WTC11 (cell line): Measurements from ENCODE around the gene CAB39L. TPM values are rescaled to one million over a fixed set of nuclear protein-coding genes. Genes with fewer than 3 reads are reported as not detected.
A peak's percentile ranks its signal among the peaks of the same experiment; 100 is the strongest.

Experiments used
- ATAC-seq: fragments of 200-7000 bp; cut with Tn5 transposase; 2 replicates; pipeline ENCODE4 v1.10.0; 2021; ENCODE audit warnings: mild to moderate bottlenecking, moderate library complexity
- CTCF ChIA-PET: fragments of 300-600 bp; sonication (Branson Sonifier 250); formaldehyde crosslinking; loops from one replicate; lab custom pipeline; 2021; ENCODE audit warnings: antibody characterized with exemption; lab: Charles Lee
- POLR2A ChIA-PET: fragments of 350-600 bp; sonication (Branson Sonifier 250); formaldehyde crosslinking; loops from one replicate; lab custom pipeline; 2021; ENCODE audit warnings: antibody characterized with exemption; lab: Charles Lee
- DNase-seq: peaks from one replicate; pipeline ENCODE4 v3.0.0; 2021; ENCODE audit warnings: low spot score
- H3K27ac Mint-ChIP-seq: 2 replicates; pipeline ENCODE4 v1.8.0; 2021; ENCODE audit warnings: mixed read lengths
- H3K27me3 Mint-ChIP-seq: 2 replicates; pipeline ENCODE4 v1.8.0; 2021; ENCODE audit warnings: low read depth, mild to moderate bottlenecking, moderate library complexity, mixed read lengths
- H3K36me3 Mint-ChIP-seq: 2 replicates; pipeline ENCODE4 v1.8.0; 2021; ENCODE audit warnings: mixed read lengths
- H3K4me1 Mint-ChIP-seq: 2 replicates; pipeline ENCODE4 v1.8.0; 2022; ENCODE audit warnings: mixed read lengths
- H3K4me3 Mint-ChIP-seq: 2 replicates; pipeline ENCODE4 v1.8.0; 2021; ENCODE audit warnings: mild to moderate bottlenecking, moderate library complexity, mixed read lengths
- H3K9me3 Mint-ChIP-seq: 2 replicates; pipeline ENCODE4 v1.8.0; 2021; ENCODE audit warnings: mixed read lengths
- ATF1 ChIP-seq: sonication (generic); formaldehyde crosslinking; IDR thresholded peaks from 2 replicates; pipeline ENCODE4 v1.8.1; 2023; ENCODE audit warnings: mild to moderate bottlenecking, moderate library complexity, missing genetic modification reagents
- ATF6 ChIP-seq: sonication (generic); formaldehyde crosslinking; IDR thresholded peaks from 2 replicates; pipeline ENCODE4 v1.8.1; 2023; ENCODE audit warnings: mild to moderate bottlenecking, missing genetic modification reagents
- CDX4 ChIP-seq: fragments of 250-450 bp; sonication (Bioruptor Pico); IDR thresholded peaks from 2 replicates; pipeline ENCODE4 v1.9.0; 2021; ENCODE audit warnings: moderate library complexity, mild to moderate bottlenecking, inconsistent platforms, borderline replicate concordance
- CREB1 ChIP-seq: sonication (generic); formaldehyde crosslinking; IDR thresholded peaks from 2 replicates; pipeline ENCODE4 v1.8.0; 2023; ENCODE audit warnings: mild to moderate bottlenecking, missing genetic modification reagents
- CREM ChIP-seq: sonication (generic); formaldehyde crosslinking; IDR thresholded peaks from 2 replicates; pipeline ENCODE4 v1.8.1; 2022; ENCODE audit warnings: mild to moderate bottlenecking, missing genetic modification reagents, moderate library complexity
- GTF2I ChIP-seq: fragments of 250-450 bp; sonication (Bioruptor Pico); conservative IDR thresholded peaks from 2 replicates; pipeline ENCODE4 v1.4.0; 2021; ENCODE audit warnings: mild to moderate bottlenecking
- MYBL2 ChIP-seq: sonication (generic); formaldehyde crosslinking; IDR thresholded peaks from 2 replicates; pipeline ENCODE4 v1.8.1; 2023; ENCODE audit warnings: mild to moderate bottlenecking, moderate library complexity, missing genetic modification reagents
- NFYB ChIP-seq: sonication (generic); formaldehyde crosslinking; conservative IDR thresholded peaks from 2 replicates; pipeline ENCODE4 v1.8.0; 2022; ENCODE audit warnings: low read depth, missing genetic modification reagents
- NR3C1 ChIP-seq: sonication (generic); formaldehyde crosslinking; conservative IDR thresholded peaks from 2 replicates; pipeline ENCODE4 v1.8.1; 2023; ENCODE audit warnings: low read depth, mild to moderate bottlenecking, missing genetic modification reagents
- SOX15 ChIP-seq: fragments of 250-450 bp; sonication (Bioruptor Pico); IDR thresholded peaks from 2 replicates; pipeline ENCODE4 v1.9.0; 2021; ENCODE audit warnings: mild to moderate bottlenecking
- SP1 ChIP-seq: sonication (generic); formaldehyde crosslinking; conservative IDR thresholded peaks from 2 replicates; pipeline ENCODE4 v1.8.1; 2022; ENCODE audit warnings: missing genetic modification reagents
- TCF7 ChIP-seq: sonication (generic); formaldehyde crosslinking; IDR thresholded peaks from 2 replicates; pipeline ENCODE4 v1.8.0; 2022; ENCODE audit warnings: mild to moderate bottlenecking, low read depth, missing genetic modification reagents, moderate library complexity
- TP53 ChIP-seq: sonication (generic); formaldehyde crosslinking; IDR thresholded peaks from 2 replicates; pipeline ENCODE4 v1.8.1; 2023; ENCODE audit warnings: mild to moderate bottlenecking, missing genetic modification reagents
- ZNF219 ChIP-seq: sonication (generic); formaldehyde crosslinking; IDR thresholded peaks from 2 replicates; pipeline ENCODE4 v1.8.0; 2023; ENCODE audit warnings: missing genetic modification reagents, mild to moderate bottlenecking, borderline replicate concordance
- ZNF232 ChIP-seq: sonication (generic); formaldehyde crosslinking; IDR thresholded peaks from 2 replicates; pipeline ENCODE4 v1.8.0; 2022; ENCODE audit warnings: mild to moderate bottlenecking, missing genetic modification reagents
- ZNF263 ChIP-seq: sonication (generic); formaldehyde crosslinking; IDR thresholded peaks from 2 replicates; pipeline ENCODE4 v1.8.1; 2022; ENCODE audit warnings: low read depth, mild to moderate bottlenecking, moderate library complexity, missing genetic modification reagents
- ZNF317 ChIP-seq: sonication (generic); formaldehyde crosslinking; IDR thresholded peaks from 2 replicates; pipeline ENCODE4 v1.8.1; 2023; ENCODE audit warnings: low read depth, mild to moderate bottlenecking, moderate library complexity, missing genetic modification reagents, borderline replicate concordance
- ZNF416 ChIP-seq: fragments of 250-450 bp; sonication (Bioruptor Pico); IDR thresholded peaks from 2 replicates; pipeline ENCODE4 v1.9.0; 2021; ENCODE audit warnings: mild to moderate bottlenecking, inconsistent platforms
- ZNF671 ChIP-seq: fragments of 250-450 bp; sonication (Bioruptor Pico); IDR thresholded peaks from 2 replicates; pipeline ENCODE4 v1.8.0; 2021; ENCODE audit warnings: mild to moderate bottlenecking
- total RNA-seq: library from RNA; stranded (reverse); gene quantifications from 3 replicates; pipeline ENCODE4 v1.2.3, GENCODE V29; 2021
- TF ChIP-seq, protein P1 (sequence below): sonication (generic); formaldehyde crosslinking; IDR thresholded peaks from 2 replicates; pipeline ENCODE4 v1.8.1; 2023; ENCODE audit warnings: mild to moderate bottlenecking, missing genetic modification reagents
- TF ChIP-seq, protein P2 (sequence below): sonication (generic); formaldehyde crosslinking; IDR thresholded peaks from 2 replicates; pipeline ENCODE4 v1.8.1; 2023; ENCODE audit warnings: mild to moderate bottlenecking, missing genetic modification reagents, moderate library complexity
- TF ChIP-seq, protein P3 (sequence below): sonication (generic); formaldehyde crosslinking; conservative IDR thresholded peaks from 2 replicates; pipeline ENCODE4 v1.8.1; 2022; ENCODE audit warnings: mild to moderate bottlenecking, missing genetic modification reagents
- TF ChIP-seq, protein P4 (sequence below): sonication (generic); formaldehyde crosslinking; IDR thresholded peaks from 2 replicates; pipeline ENCODE4 v1.8.1; 2022; ENCODE audit warnings: mild to moderate bottlenecking, moderate library complexity, missing genetic modification reagents
- TF ChIP-seq, protein P5 (sequence below): fragments of 250-450 bp; sonication (Bioruptor Pico); conservative IDR thresholded peaks from 2 replicates; pipeline ENCODE4 v1.9.0; 2021; ENCODE audit warnings: mild to moderate bottlenecking
- TF ChIP-seq, protein P6 (sequence below): sonication (generic); formaldehyde crosslinking; IDR thresholded peaks from 2 replicates; pipeline ENCODE4 v1.8.0; 2023; ENCODE audit warnings: missing genetic modification reagents

The CAB39L gene
- total RNA-seq, 1 experiment from 2014 or later = 3.3 TPM

GRCh38 chr13:49443704-49444523 lies at the start of gene CAB39L, which contains the start of gene SETDB2 (continued):
- TF ChIP-seq, protein P1, sequence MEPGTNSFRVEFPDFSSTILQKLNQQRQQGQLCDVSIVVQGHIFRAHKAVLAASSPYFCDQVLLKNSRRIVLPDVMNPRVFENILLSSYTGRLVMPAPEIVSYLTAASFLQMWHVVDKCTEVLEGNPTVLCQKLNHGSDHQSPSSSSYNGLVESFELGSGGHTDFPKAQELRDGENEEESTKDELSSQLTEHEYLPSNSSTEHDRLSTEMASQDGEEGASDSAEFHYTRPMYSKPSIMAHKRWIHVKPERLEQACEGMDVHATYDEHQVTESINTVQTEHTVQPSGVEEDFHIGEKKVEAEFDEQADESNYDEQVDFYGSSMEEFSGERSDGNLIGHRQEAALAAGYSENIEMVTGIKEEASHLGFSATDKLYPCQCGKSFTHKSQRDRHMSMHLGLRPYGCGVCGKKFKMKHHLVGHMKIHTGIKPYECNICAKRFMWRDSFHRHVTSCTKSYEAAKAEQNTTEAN (CRISPR knock-in tag) = 0 out of 2 replicates have a peak, but pooled peaks have one; percentile 32
- no peak for TF ChIP-seq ZNF263
- peak; percentile 73 for TF ChIP-seq NFYB (CRISPR knock-in tag)
- 0 out of 2 replicates have a peak, but pooled peaks have one; percentile 28 for TF ChIP-seq GTF2I
- TF ChIP-seq CDX4 (CRISPR knock-in tag) = no peak
- no peak for TF ChIP-seq ZNF317 (CRISPR knock-in tag)
- TF ChIP-seq, protein P2, sequence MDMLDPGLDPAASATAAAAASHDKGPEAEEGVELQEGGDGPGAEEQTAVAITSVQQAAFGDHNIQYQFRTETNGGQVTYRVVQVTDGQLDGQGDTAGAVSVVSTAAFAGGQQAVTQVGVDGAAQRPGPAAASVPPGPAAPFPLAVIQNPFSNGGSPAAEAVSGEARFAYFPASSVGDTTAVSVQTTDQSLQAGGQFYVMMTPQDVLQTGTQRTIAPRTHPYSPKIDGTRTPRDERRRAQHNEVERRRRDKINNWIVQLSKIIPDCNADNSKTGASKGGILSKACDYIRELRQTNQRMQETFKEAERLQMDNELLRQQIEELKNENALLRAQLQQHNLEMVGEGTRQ = peak; percentile 23; the same call in 1 of the 2 replicates
- TF ChIP-seq, protein P3, sequence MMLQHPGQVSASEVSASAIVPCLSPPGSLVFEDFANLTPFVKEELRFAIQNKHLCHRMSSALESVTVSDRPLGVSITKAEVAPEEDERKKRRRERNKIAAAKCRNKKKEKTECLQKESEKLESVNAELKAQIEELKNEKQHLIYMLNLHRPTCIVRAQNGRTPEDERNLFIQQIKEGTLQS = no peak
- no peak for TF ChIP-seq NR3C1 (CRISPR knock-in tag)
- 0 out of 2 replicates have a peak, but pooled peaks have one; percentile 48 for TF ChIP-seq CREM (CRISPR knock-in tag)
- TF ChIP-seq, protein P4, sequence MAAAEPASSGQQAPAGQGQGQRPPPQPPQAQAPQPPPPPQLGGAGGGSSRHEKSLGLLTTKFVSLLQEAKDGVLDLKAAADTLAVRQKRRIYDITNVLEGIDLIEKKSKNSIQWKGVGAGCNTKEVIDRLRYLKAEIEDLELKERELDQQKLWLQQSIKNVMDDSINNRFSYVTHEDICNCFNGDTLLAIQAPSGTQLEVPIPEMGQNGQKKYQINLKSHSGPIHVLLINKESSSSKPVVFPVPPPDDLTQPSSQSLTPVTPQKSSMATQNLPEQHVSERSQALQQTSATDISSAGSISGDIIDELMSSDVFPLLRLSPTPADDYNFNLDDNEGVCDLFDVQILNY = peak; percentile 60; the same call in 1 of the 2 replicates
- no peak for TF ChIP-seq ZNF671 (CRISPR knock-in tag)
- TF ChIP-seq ZNF232 = no peak
- TF ChIP-seq ZNF416 (CRISPR knock-in tag) = no peak
- TF ChIP-seq SP1 (CRISPR knock-in tag) = peak; percentile 76
- TF ChIP-seq MYBL2 (CRISPR knock-in tag) = 0 out of 2 replicates have a peak, but pooled peaks have one; percentile 11
- no peak for TF ChIP-seq TP53 (CRISPR knock-in tag)
- no peak for TF ChIP-seq TCF7

DNA sequence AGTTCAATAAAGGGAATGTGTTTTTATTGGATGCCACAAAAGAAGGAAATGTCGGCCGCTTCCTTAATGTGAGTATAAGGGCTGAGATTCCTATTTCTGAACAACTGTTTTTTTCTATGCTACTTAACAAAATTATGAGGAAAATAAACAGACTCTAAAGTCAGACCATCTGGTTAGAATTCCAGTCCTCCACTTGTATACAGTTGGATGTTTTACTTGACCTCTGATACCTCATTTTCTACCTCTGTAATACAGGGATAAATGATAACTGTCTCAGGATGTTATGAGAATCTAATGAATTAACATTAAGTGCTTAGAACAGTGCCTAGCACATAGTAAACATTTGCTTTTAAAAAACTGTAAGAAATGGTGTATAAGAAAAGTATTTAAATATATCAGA lies 44.7 kb upstream of the CAB39L start:
- no peak for TF ChIP-seq ATF1
- ATAC-seq (no peak), DNase-seq (no peak)
- H3K4me1 Mint-ChIP-seq = no peaks in the 10 kb centered on the region
- 0 out of 2 replicates have a peak, but pooled peaks cover 3% of the 10 kb centered on the region for H3K36me3 Mint-ChIP-seq
- H3K4me3 Mint-ChIP-seq = no peak overlapping the region
- no peak overlapping the region for H3K27ac Mint-ChIP-seq
- H3K27me3 Mint-ChIP-seq = no peaks in the 10 kb centered on the region
- ChIA-PET CTCF (no interaction called here), POLR2A (no interaction called here)
- no peaks in the 10 kb centered on the region for H3K9me3 Mint-ChIP-seq

- Mint-ChIP-seq H3K4me3 (no peak overlapping the region), H3K4me1 (no peaks in the 10 kb centered on the region), H3K27ac (no peak overlapping the region), H3K27me3 (no peaks in the 10 kb centered on the region), H3K9me3 (no peaks in the 10 kb centered on the region), H3K36me3 (0 out of 2 replicates have a peak, but pooled peaks cover 3% of the 10 kb centered on the region)
- no peak for DNase-seq
- ChIA-PET POLR2A (no interaction called here), CTCF (no interaction called here)
- no peak for ATAC-seq
- TF ChIP-seq ZNF416 (CRISPR knock-in tag) = no peak
- TF ChIP-seq SOX15 (CRISPR knock-in tag) = no peak
- no peak for TF ChIP-seq CREB1 (CRISPR knock-in tag)
- TF ChIP-seq, protein P5, sequence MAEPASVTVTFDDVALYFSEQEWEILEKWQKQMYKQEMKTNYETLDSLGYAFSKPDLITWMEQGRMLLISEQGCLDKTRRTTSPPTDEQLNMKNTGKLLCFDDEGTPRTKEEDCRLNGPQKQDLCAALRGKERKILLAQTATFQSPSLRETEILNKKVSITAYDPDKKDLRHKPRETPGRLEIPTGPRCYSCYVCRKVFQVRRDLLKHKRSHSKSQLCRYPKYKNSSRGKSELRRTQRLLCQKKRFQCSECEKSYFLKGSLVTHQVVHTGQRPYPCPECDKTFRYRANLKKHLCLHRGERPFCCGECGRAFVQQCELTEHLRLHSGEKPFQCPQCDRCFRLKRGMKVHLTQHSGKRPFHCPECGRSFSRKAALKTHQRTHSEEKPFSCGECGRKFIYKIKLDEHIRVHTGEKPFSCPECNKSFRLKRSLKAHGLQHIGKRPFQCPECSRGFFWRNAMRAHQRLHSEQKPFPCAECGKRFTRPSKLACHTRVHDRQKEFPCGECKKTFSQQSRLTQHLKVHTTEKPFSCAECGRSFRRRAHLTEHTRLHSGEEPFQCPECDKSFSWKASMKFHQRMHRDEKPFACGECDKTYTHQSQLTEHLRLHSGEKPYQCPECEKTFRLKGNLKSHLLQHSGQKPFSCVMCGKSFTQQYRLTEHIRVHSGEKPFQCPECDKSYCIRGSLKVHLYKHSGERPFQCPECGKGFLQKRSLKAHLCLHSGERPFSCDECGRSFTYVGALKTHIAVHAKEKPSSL (CRISPR knock-in tag) = no peak
- no peak for TF ChIP-seq ZNF263
- TF ChIP-seq ZNF317 (CRISPR knock-in tag) = no peak
- TF ChIP-seq, protein P6, sequence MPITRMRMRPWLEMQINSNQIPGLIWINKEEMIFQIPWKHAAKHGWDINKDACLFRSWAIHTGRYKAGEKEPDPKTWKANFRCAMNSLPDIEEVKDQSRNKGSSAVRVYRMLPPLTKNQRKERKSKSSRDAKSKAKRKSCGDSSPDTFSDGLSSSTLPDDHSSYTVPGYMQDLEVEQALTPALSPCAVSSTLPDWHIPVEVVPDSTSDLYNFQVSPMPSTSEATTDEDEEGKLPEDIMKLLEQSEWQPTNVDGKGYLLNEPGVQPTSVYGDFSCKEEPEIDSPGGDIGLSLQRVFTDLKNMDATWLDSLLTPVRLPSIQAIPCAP (CRISPR knock-in tag) = no peak
- TF ChIP-seq ATF6 (CRISPR knock-in tag) = no peak
- TF ChIP-seq ZNF219 = no peak
Measured at GRCh38 chr13:49481788-49482187, 37.9 kb upstream of the CAB39L start.
